ENCODE data around the gene C20orf202. TPM values are rescaled to one million over a fixed set of nuclear protein-coding genes. Genes with fewer than 3 reads are reported as not detected.
"Not testable (repeated sequence)": the region's sequence is repeated elsewhere in the genome, so short reads cannot be mapped to it uniquely, and the experiment has no call there.

C20orf202 gene
- polyA plus RNA-seq, 10 donors, result 0.27 to 0.86 (median 0.49) TPM

GRCh38 chr20:1209447-1210387 lies 6.5 kb downstream of the C20orf202 start:
- no peak for DNase-seq

GRCh38 chr20:1210501-1210900 lies 7.2 kb downstream of the C20orf202 start:
- no peak for DNase-seq

GRCh38 chr20:1212023-1212422 lies 8.8 kb downstream of the C20orf202 start:
- no peak for DNase-seq

- peak; percentile 34 to 73 (median 64) for DNase-seq
These were observed 9.5 kb downstream of the C20orf202 start for GRCh38 chr20:1212607-1213396.

DNA sequence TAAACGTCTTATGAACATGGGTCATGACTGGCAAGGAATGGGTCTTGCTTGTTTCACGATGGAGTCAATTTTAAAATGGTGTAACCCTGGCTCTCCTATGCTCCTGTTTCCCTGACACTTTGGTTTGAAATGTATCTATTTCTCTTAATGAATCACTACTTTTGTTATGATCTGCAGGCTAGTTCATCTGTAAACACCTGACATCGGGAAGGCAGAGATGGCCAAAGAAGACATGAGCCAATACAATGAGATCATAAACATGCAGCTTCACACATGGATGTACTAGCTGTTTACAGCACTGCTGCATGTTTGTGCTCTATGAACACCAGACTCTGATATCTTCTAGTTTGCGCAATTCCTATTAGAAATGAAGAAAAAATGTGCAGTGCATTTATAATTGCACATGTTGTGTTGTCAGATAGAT lies 11.6 kb downstream of the C20orf202 start:
- no peak for DNase-seq

DNA sequence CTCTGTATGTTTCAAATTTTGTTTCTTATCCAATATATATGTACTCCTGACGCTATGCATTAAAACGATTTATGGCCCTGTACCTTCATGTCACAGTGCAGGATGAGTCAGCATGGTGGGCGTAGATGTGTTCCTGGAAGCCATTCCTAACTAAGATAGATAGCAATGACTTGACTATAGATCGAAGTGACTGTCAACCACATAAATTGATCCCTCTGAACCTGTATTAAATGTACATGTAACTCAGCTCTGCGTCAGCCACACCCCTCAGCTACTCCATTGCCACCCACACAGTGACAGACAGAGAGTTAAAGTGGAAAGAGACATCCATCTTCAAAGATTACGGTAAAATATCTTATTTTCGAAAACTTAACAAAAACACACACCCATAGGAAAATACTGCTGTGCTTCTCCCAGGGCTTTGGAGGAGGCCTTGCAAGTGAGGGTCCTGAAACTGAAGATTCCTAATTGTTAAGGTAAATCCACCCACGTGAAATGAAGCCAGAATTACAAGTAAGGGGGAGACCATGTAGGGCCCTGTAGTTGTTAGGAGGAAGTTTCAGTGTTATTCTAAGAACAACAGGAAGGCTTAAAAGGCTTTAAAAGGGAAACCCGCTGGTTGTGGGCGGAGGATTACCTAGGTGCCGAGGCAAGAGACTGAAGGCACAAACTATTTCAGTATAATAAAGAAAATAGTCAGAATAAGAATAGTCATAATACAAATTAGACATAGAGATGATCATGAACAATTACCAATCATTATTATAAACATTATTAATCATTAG lies 12.3 kb downstream of the C20orf202 start:
- DNase-seq, result no peak

- DNase-seq, result not testable (repeated sequence)
These were observed 13.5 kb downstream of the C20orf202 start for GRCh38 chr20:1216527-1217427.

GRCh38 chr20:1222750-1223149 lies 19.5 kb downstream of the C20orf202 start:
- not testable (repeated sequence) for DNase-seq

DNA sequence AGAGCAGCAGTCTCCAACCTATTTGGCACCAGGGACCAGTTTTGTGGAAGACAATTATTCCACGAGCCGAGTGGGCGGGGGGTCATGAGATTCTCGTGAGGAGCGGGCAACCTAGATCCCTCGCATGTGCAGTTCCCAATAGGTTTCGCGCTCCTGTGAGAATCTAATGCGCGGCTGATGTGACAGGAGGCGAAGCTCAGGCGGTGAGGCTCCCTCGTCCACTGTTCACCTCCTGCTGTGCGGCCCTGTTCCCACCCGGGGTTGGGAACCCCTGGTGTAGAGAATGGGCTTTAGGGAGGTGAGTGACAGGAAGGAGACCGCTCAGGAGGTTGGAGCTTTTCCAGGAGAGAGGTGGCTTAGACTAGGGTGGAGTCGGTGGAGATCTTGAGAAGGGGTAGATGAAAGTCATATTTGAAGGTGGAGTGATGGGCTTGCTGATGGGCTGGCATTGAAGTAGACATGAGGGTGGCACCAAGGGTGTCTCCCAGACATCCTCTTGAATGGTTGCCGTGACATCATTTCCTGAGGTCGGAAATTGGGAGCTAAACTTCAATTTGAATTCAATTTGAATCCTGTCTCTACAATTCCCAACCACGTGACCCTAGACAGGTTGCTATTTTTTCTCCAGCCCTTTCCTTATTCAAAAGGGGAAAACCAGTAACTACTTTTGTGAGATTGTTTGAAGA lies 21.1 kb downstream of the C20orf202 start:
- no peak for DNase-seq

DNA sequence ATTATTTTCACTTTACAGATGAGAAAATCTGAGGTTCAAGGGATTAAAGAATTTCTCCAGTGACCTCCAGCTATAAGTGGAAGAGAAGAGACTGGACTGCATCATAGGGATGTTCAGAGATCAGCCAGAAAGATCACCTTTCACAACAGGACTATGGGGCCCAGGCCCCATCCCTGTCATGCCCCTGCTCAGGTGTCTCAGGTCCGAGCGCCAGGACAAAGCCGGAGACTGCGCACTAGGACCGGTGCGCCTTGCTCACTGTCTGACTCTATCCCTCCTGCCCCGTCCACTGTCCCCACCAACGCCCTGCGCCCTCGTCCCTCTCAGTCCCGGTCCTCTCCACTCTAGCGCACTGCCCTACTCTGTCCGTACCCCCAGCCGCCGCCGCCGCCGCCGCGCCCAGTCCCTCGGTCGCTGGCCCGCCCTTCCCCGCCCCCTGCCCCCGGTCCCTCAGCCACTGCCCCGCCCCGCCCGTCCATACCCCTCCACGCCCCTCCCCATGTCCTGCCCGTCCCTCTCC lies 22.1 kb downstream of the C20orf202 start:
- DNase-seq, result peak in 1 of 3 donors; percentile 36

- DNase-seq, result peak; percentile 31 to 54 (median 37)
These were observed 22.8 kb downstream of the C20orf202 start, which contains the start of gene RAD21L1 for GRCh38 chr20:1225783-1226654. RAD21L1 (plus strand) TSS chr20:1226044; CDS start chr20:1228454, 2,410 bp downstream.

GRCh38 chr20:1229541-1229940 lies 26.3 kb downstream of the C20orf202 start:
- no peak for DNase-seq

GRCh38 chr20:1232286-1233111 lies 29.2 kb downstream of the C20orf202 start:
- no peak for DNase-seq

GRCh38 chr20:1240549-1240948 lies 37.3 kb downstream of the C20orf202 start:
- no peak for DNase-seq

GRCh38 chr20:1241456-1241855 lies 38.2 kb downstream of the C20orf202 start:
- DNase-seq, result no peak

- DNase-seq, result no peak
These were observed 38.8 kb downstream of the C20orf202 start for GRCh38 chr20:1242099-1242498.

DNA sequence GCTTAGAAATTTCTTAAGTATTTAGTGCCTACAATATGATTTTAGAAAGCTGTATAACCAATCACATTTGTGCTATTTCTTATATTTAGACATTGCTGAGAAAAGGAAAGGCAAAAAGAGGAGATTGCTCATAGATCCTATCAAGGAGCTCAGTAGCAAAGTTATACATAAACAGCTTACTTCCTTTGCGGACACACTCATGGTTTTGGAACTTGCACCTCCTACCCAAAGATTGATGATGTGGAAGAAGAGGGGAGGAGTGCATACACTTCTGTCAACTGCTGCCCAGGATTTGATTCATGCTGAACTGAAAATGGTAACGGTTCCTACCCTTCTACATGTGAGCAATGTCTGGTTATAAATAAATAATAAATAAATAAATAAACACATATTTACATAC lies 39.3 kb downstream of the C20orf202 start:
- DNase-seq, result peak in 1 of 3 donors; percentile 65

- DNase-seq, result no peak
These were observed 42.3 kb downstream of the C20orf202 start for GRCh38 chr20:1245578-1245977.

Data from muscle of back (tissue), 11 donors.